ENCODE data around the gene DNMT1.
"Not testable (repeated sequence)": the region's sequence is repeated elsewhere in the genome, so short reads cannot be mapped to it uniquely, and the experiment has no call there.

The DNMT1 gene

GRCh38 chr19:10220695-10221094 lies 25.9 kb upstream of the DNMT1 start:
- no peak for DNase-seq

- DNase-seq, result no peak
Measured at GRCh38 chr19:10219678-10220077, 24.9 kb upstream of the DNMT1 start.

GRCh38 chr19:10217085-10217484 lies 22.3 kb upstream of the DNMT1 start:
- DNase-seq, result no peak

- no peak for DNase-seq
Measured at GRCh38 chr19:10214784-10215183, 20.0 kb upstream of the DNMT1 start.

- no peak for DNase-seq
Measured at GRCh38 chr19:10211691-10212090, 16.9 kb upstream of the DNMT1 start.

GRCh38 chr19:10211061-10211460 lies 16.3 kb upstream of the DNMT1 start:
- no peak for DNase-seq

GRCh38 chr19:10209315-10209714 lies 14.6 kb upstream of the DNMT1 start:
- DNase-seq, result no peak

- DNase-seq, result no peak
Measured at GRCh38 chr19:10207026-10207425, 12.3 kb upstream of the DNMT1 start.

GRCh38 chr19:10206226-10206885 lies 11.6 kb upstream of the DNMT1 start:
- no peak for DNase-seq

- no peak for DNase-seq
Measured at GRCh38 chr19:10205636-10206035, 10.9 kb upstream of the DNMT1 start.

- DNase-seq, result no peak
Measured at GRCh38 chr19:10203686-10204085, 8.9 kb upstream of the DNMT1 start.

- DNase-seq, result no peak
Measured at GRCh38 chr19:10201176-10201575, 6.4 kb upstream of the DNMT1 start.

GRCh38 chr19:10200101-10200500 lies 5.3 kb upstream of the DNMT1 start:
- DNase-seq, result not testable (repeated sequence)

- DNase-seq, result not testable (repeated sequence)
Measured at GRCh38 chr19:10198889-10199644, 4.3 kb upstream of the DNMT1 start.

GRCh38 chr19:10195199-10195519 lies 406 bp upstream of the DNMT1 start:
- no peak for DNase-seq

- no peak for DNase-seq
Measured at GRCh38 chr19:10193790-10194499, 808 bp downstream of the DNMT1 start.

- no peak for DNase-seq
Measured at GRCh38 chr19:10192922-10193321, 1.8 kb downstream of the DNMT1 start.

GRCh38 chr19:10191347-10191746 lies 3.4 kb downstream of the DNMT1 start:
- DNase-seq, result no peak

- DNase-seq, result no peak
Measured at GRCh38 chr19:10190026-10190425, 4.7 kb downstream of the DNMT1 start.

GRCh38 chr19:10189616-10190015 lies 5.1 kb downstream of the DNMT1 start:
- no peak for DNase-seq

GRCh38 chr19:10187315-10187714 lies 7.4 kb downstream of the DNMT1 start:
- no peak for DNase-seq

GRCh38 chr19:10184636-10185035 lies 10.1 kb downstream of the DNMT1 start:
- no peak for DNase-seq

GRCh38 chr19:10183926-10184325 lies 10.8 kb downstream of the DNMT1 start:
- no peak for DNase-seq

GRCh38 chr19:10182847-10183246 lies 11.9 kb downstream of the DNMT1 start:
- no peak for DNase-seq
